SK-N-SH treated with all-trans-retinoic acid at 6 μM for 48 hours (cell line): ENCODE data around the gene OR2V1.

Experiments used
- ARNTL ChIP-seq: fragments of 450-650 bp; formaldehyde crosslinking; IDR thresholded peaks from 2 replicates; pipeline ENCODE4 v1.5.0; 2020; ENCODE audit warnings: low read depth, mild to moderate bottlenecking, moderate library complexity, borderline replicate concordance
- PPARA ChIP-seq: fragments of 250-450 bp; sonication (Bioruptor Pico); IDR thresholded peaks from 2 replicates; pipeline ENCODE4 v1.5.0; 2020; ENCODE audit warnings: mild to moderate bottlenecking, borderline replicate concordance
- RARB ChIP-seq: fragments of 250-450 bp; sonication (Bioruptor Pico); IDR thresholded peaks from 2 replicates; pipeline ENCODE4 v1.8.0; 2021; ENCODE audit warnings: mild to moderate bottlenecking, moderate library complexity
- ZFP30 ChIP-seq: fragments of 450-650 bp; formaldehyde crosslinking; IDR thresholded peaks from 2 replicates; pipeline ENCODE4 v1.5.0; 2022; ENCODE audit warnings: mild to moderate bottlenecking, moderate library complexity
- ZNF8 ChIP-seq: fragments of 450-650 bp; formaldehyde crosslinking; IDR thresholded peaks from 2 replicates; pipeline ENCODE4 v1.5.0; 2020; ENCODE audit warnings: mild to moderate bottlenecking, moderate library complexity
- TF ChIP-seq, protein P1 (sequence below): fragments of 250-450 bp; sonication (Bioruptor Pico); IDR thresholded peaks from 2 replicates; pipeline ENCODE4 v1.5.1; 2021; ENCODE audit warnings: mild to moderate bottlenecking, moderate library complexity
- TF ChIP-seq, protein P2 (sequence below): fragments of 250-450 bp; sonication (Bioruptor Pico); IDR thresholded peaks from 2 replicates; pipeline ENCODE4 v1.8.0; 2020; ENCODE audit warnings: mild to moderate bottlenecking, moderate library complexity, borderline replicate concordance

DNA sequence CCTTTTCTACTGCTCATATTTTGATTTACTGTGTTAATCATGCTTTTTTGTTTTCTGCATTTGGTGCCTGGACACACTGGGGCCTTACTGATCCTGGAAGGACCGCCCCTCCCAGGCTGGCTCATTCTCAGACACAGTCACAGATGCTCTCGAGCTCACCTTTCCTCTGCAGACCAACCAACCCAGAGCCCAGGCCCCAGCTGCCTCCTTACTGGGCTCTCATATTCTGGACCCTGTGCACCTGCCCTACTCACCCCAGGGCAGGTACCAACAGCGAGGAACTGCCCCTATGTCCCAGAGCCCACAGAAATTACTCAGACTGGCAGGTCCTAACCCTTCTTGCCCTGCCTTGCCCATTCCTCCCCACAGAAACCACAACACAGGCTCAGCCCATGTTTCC, 9.8 kb upstream of the OR2V1 start:
- no peak for TF ChIP-seq ZNF8 (CRISPR knock-in tag)
- no peak for TF ChIP-seq ARNTL (CRISPR knock-in tag)
- TF ChIP-seq, protein P1, sequence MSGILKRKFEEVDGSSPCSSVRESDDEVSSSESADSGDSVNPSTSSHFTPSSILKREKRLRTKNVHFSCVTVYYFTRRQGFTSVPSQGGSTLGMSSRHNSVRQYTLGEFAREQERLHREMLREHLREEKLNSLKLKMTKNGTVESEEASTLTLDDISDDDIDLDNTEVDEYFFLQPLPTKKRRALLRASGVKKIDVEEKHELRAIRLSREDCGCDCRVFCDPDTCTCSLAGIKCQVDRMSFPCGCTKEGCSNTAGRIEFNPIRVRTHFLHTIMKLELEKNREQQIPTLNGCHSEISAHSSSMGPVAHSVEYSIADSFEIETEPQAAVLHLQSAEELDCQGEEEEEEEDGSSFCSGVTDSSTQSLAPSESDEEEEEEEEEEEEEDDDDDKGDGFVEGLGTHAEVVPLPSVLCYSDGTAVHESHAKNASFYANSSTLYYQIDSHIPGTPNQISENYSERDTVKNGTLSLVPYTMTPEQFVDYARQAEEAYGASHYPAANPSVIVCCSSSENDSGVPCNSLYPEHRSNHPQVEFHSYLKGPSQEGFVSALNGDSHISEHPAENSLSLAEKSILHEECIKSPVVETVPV = no peak
- TF ChIP-seq ZFP30 (CRISPR knock-in tag) = no peak
- TF ChIP-seq, protein P2, sequence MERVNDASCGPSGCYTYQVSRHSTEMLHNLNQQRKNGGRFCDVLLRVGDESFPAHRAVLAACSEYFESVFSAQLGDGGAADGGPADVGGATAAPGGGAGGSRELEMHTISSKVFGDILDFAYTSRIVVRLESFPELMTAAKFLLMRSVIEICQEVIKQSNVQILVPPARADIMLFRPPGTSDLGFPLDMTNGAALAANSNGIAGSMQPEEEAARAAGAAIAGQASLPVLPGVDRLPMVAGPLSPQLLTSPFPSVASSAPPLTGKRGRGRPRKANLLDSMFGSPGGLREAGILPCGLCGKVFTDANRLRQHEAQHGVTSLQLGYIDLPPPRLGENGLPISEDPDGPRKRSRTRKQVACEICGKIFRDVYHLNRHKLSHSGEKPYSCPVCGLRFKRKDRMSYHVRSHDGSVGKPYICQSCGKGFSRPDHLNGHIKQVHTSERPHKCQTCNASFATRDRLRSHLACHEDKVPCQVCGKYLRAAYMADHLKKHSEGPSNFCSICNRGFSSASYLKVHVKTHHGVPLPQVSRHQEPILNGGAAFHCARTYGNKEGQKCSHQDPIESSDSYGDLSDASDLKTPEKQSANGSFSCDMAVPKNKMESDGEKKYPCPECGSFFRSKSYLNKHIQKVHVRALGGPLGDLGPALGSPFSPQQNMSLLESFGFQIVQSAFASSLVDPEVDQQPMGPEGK (CRISPR knock-in tag) = no peak
- no peak for TF ChIP-seq PPARA (CRISPR knock-in tag)
- no peak for TF ChIP-seq RARB (CRISPR knock-in tag)
